Mucosa of stomach (tissue), 1 donor: ENCODE data around the gene SPEG.

Experiments
- H3K27me3 ChIP-seq: one replicate; pipeline ENCODE4 v1.7.0; 2013; ENCODE audit warnings: mild to moderate bottlenecking, low read length; ENCODE audit not compliant: control insufficient read depth, insufficient read depth
- H3K36me3 ChIP-seq: one replicate; pipeline ENCODE4 v1.7.0; 2013; ENCODE audit warnings: low read length; ENCODE audit not compliant: control insufficient read depth, insufficient read depth
- H3K4me1 ChIP-seq: one replicate; pipeline ENCODE4 v1.7.0; 2013; ENCODE audit warnings: mild to moderate bottlenecking, low read length; ENCODE audit not compliant: control insufficient read depth, insufficient read depth
- H3K4me3 ChIP-seq: one replicate; pipeline ENCODE4 v1.7.0; 2013; ENCODE audit warnings: low read length
- H3K9ac ChIP-seq: one replicate; pipeline ENCODE4 v1.7.0; 2013; ENCODE audit warnings: mild to moderate bottlenecking, low read length, moderate library complexity
- H3K9me3 ChIP-seq: one replicate; pipeline ENCODE4 v1.7.0; 2013; ENCODE audit warnings: mild to moderate bottlenecking, low read length, moderate library complexity; ENCODE audit not compliant: control insufficient read depth
- donor health status: Pancreatic carcinoma.

The SPEG gene

GRCh38 chr2:219484343-219485200 is 49.9 kb downstream of the SPEG start:
- Histone ChIP-seq H3K4me1 (peaks cover 14% of the 10 kb centered on the region), H3K36me3 (no peaks in the 10 kb centered on the region), H3K4me3 (no peak overlapping the region), H3K9me3 (no peaks in the 10 kb centered on the region), H3K9ac (no peak overlapping the region), H3K27me3 (peaks cover 73% of the 10 kb centered on the region)

- Histone ChIP-seq H3K4me3 (no peak overlapping the region), H3K4me1 (peaks cover 14% of the 10 kb centered on the region), H3K36me3 (no peaks in the 10 kb centered on the region), H3K27me3 (peaks cover 73% of the 10 kb centered on the region), H3K9me3 (no peaks in the 10 kb centered on the region), H3K9ac (no peak overlapping the region)
These were observed 50.5 kb downstream of the SPEG start for GRCh38 chr2:219485201-219485580.

GRCh38 chr2:219486380-219486959 is 51.8 kb downstream of the SPEG start:
- Histone ChIP-seq H3K4me3 (no peak overlapping the region), H3K9ac (no peak overlapping the region), H3K9me3 (no peaks in the 10 kb centered on the region), H3K36me3 (no peaks in the 10 kb centered on the region), H3K27me3 (peaks cover 74% of the 10 kb centered on the region), H3K4me1 (peaks cover 14% of the 10 kb centered on the region)

- no peak overlapping the region for H3K9ac ChIP-seq
- no peaks in the 10 kb centered on the region for H3K36me3 ChIP-seq
- peaks cover 68% of the 10 kb centered on the region for H3K27me3 ChIP-seq
- peaks cover 14% of the 10 kb centered on the region for H3K4me1 ChIP-seq
- H3K9me3 ChIP-seq, result no peaks in the 10 kb centered on the region
- no peak overlapping the region for H3K4me3 ChIP-seq
These were observed 53.7 kb downstream of the SPEG start for GRCh38 chr2:219488149-219488843.

- H3K4me1 ChIP-seq, result peaks cover 11% of the 10 kb centered on the region
- no peaks in the 10 kb centered on the region for H3K36me3 ChIP-seq
These were observed 54.2 kb downstream of the SPEG start for GRCh38 chr2:219488844-219489194.

GRCh38 chr2:219489315-219489714 is 54.7 kb downstream of the SPEG start:
- peaks cover 7% of the 10 kb centered on the region for H3K4me1 ChIP-seq

More at GRCh38 chr2:219488844-219489194, 54.2 kb downstream of the SPEG start:
- no peaks in the 10 kb centered on the region for H3K9me3 ChIP-seq
- H3K27me3 ChIP-seq, result peaks cover 68% of the 10 kb centered on the region
- no peak overlapping the region for H3K9ac ChIP-seq
- no peak overlapping the region for H3K4me3 ChIP-seq

GRCh38 chr2:219490186-219490585 is 55.5 kb downstream of the SPEG start:
- no peak overlapping the region for H3K9ac ChIP-seq
- H3K4me3 ChIP-seq, result no peak overlapping the region
- H3K9me3 ChIP-seq, result no peaks in the 10 kb centered on the region
- no peaks in the 10 kb centered on the region for H3K4me1 ChIP-seq
- H3K27me3 ChIP-seq, result peaks cover 65% of the 10 kb centered on the region
- no peaks in the 10 kb centered on the region for H3K36me3 ChIP-seq

More at GRCh38 chr2:219489315-219489714, 54.7 kb downstream of the SPEG start:
- Histone ChIP-seq H3K27me3 (peaks cover 65% of the 10 kb centered on the region), H3K36me3 (no peaks in the 10 kb centered on the region), H3K9me3 (no peaks in the 10 kb centered on the region), H3K4me3 (no peak overlapping the region), H3K9ac (no peak overlapping the region)

- Histone ChIP-seq H3K9me3 (no peaks in the 10 kb centered on the region), H3K27me3 (peaks cover 65% of the 10 kb centered on the region), H3K36me3 (no peaks in the 10 kb centered on the region), H3K9ac (no peak overlapping the region), H3K4me3 (no peak overlapping the region), H3K4me1 (no peaks in the 10 kb centered on the region)
These were observed 56.0 kb downstream of the SPEG start for GRCh38 chr2:219490600-219491130.

- peaks cover 65% of the 10 kb centered on the region for H3K27me3 ChIP-seq
These were observed 56.8 kb downstream of the SPEG start for GRCh38 chr2:219491278-219491963.

GRCh38 chr2:219492575-219492974 is 57.9 kb downstream of the SPEG start:
- H3K27me3 ChIP-seq, result peaks cover 67% of the 10 kb centered on the region
- H3K4me1 ChIP-seq, result peaks cover 9% of the 10 kb centered on the region
- no peak overlapping the region for H3K4me3 ChIP-seq
- H3K9ac ChIP-seq, result no peak overlapping the region
- H3K9me3 ChIP-seq, result no peaks in the 10 kb centered on the region
- no peaks in the 10 kb centered on the region for H3K36me3 ChIP-seq

More at GRCh38 chr2:219491278-219491963, 56.8 kb downstream of the SPEG start:
- H3K4me3 ChIP-seq, result no peak overlapping the region
- H3K36me3 ChIP-seq, result no peaks in the 10 kb centered on the region
- no peak overlapping the region for H3K9ac ChIP-seq
- H3K9me3 ChIP-seq, result no peaks in the 10 kb centered on the region
- H3K4me1 ChIP-seq, result no peaks in the 10 kb centered on the region

- Histone ChIP-seq H3K27me3 (peaks cover 67% of the 10 kb centered on the region), H3K9me3 (no peaks in the 10 kb centered on the region), H3K4me3 (no peak overlapping the region), H3K9ac (no peak overlapping the region), H3K4me1 (peaks cover 12% of the 10 kb centered on the region), H3K36me3 (no peaks in the 10 kb centered on the region)
These were observed 58.4 kb downstream of the SPEG start for GRCh38 chr2:219493086-219493485.
